Measurements from ENCODE around the gene CASTOR1.

The CASTOR1 gene

GRCh38 chr22:30318799-30319419 lies 29.6 kb upstream of the CASTOR1 start:
- no peak for DNase-seq (ENCODE audit: low read depth)

GRCh38 chr22:30317778-30318177 lies 28.5 kb upstream of the CASTOR1 start:
- no peak for DNase-seq (ENCODE audit: low read depth)

- DNase-seq (ENCODE audit: low read depth): no peak
Observed at GRCh38 chr22:30315962-30316576, 26.8 kb upstream of the CASTOR1 start.

GRCh38 chr22:30314915-30315314 lies 25.6 kb upstream of the CASTOR1 start:
- DNase-seq (ENCODE audit: low read depth): peak; percentile 89

- DNase-seq (ENCODE audit: low read depth): peak; percentile 50
Observed at GRCh38 chr22:30313527-30314363, 24.4 kb upstream of the CASTOR1 start.

- peak; percentile 95 for DNase-seq (ENCODE audit: low read depth)
Observed at GRCh38 chr22:30312053-30312452, 22.7 kb upstream of the CASTOR1 start.

- DNase-seq (ENCODE audit: low read depth): peak; percentile 29
Observed at GRCh38 chr22:30310881-30311771, 21.8 kb upstream of the CASTOR1 start.

- no peak for DNase-seq (ENCODE audit: low read depth)
Observed at GRCh38 chr22:30309951-30310741, 20.8 kb upstream of the CASTOR1 start.

- DNase-seq (ENCODE audit: low read depth): peak; percentile 18
Observed at GRCh38 chr22:30308518-30309230, 19.4 kb upstream of the CASTOR1 start.

GRCh38 chr22:30308093-30308492 lies 18.8 kb upstream of the CASTOR1 start:
- no peak for DNase-seq (ENCODE audit: low read depth)

- DNase-seq (ENCODE audit: low read depth): no peak
Observed at GRCh38 chr22:30307041-30307574, 17.8 kb upstream of the CASTOR1 start.

GRCh38 chr22:30306627-30307011 lies 17.3 kb upstream of the CASTOR1 start:
- no peak for DNase-seq (ENCODE audit: low read depth)

GRCh38 chr22:30305906-30306626 lies 16.8 kb upstream of the CASTOR1 start:
- DNase-seq (ENCODE audit: low read depth): peak; percentile 45

- DNase-seq (ENCODE audit: low read depth): no peak
Observed at GRCh38 chr22:30305519-30305905, 16.2 kb upstream of the CASTOR1 start.

GRCh38 chr22:30304495-30305244 lies 15.4 kb upstream of the CASTOR1 start:
- DNase-seq (ENCODE audit: low read depth): no peak

GRCh38 chr22:30302810-30303138 lies 13.5 kb upstream of the CASTOR1 start:
- DNase-seq (ENCODE audit: low read depth): no peak

- peak; percentile 48 for DNase-seq (ENCODE audit: low read depth)
Observed at GRCh38 chr22:30301995-30302809, 12.9 kb upstream of the CASTOR1 start.

- DNase-seq (ENCODE audit: low read depth): no peak
Observed at GRCh38 chr22:30299322-30299721, 10.0 kb upstream of the CASTOR1 start.

Data from ELR (cell line).